ENCODE results near the gene CYP27B1.

- TF ChIP-seq POLR2A (IDR thresholded peaks at IDR 0.05), result no peak
- no peak for TF ChIP-seq CTCF (IDR thresholded peaks at IDR 0.05)
- TF ChIP-seq EP300 (IDR thresholded peaks at IDR 0.05; ENCODE audit: low read depth), result no peak
Measured at GRCh38 chr12:57738661-57739237, 28.1 kb downstream of the CYP27B1 start, which contains the start of gene AGAP2.
